OCI-LY7 (cell line): ENCODE results near the gene GNLY.

Experiments used
- EZH2phosphoT487 ChIP-seq: fragments of 200-600 bp; sonication (generic); IDR thresholded peaks from 2 replicates; pipeline ENCODE4 v1.6.1; 2018; ENCODE audit warnings: low read depth, borderline replicate concordance, mild to moderate bottlenecking, mixed run types, antibody characterized with exemption, low read length, moderate library complexity, mixed read lengths
- TF ChIP-seq, protein P1 (sequence below): fragments of 200-600 bp; sonication (generic); conservative IDR thresholded peaks from 2 replicates; pipeline ENCODE4 v1.5.1; 2014; ENCODE audit warnings: mild to moderate bottlenecking, antibody characterized with exemption, low read length, moderate library complexity, mixed read lengths

DNA sequence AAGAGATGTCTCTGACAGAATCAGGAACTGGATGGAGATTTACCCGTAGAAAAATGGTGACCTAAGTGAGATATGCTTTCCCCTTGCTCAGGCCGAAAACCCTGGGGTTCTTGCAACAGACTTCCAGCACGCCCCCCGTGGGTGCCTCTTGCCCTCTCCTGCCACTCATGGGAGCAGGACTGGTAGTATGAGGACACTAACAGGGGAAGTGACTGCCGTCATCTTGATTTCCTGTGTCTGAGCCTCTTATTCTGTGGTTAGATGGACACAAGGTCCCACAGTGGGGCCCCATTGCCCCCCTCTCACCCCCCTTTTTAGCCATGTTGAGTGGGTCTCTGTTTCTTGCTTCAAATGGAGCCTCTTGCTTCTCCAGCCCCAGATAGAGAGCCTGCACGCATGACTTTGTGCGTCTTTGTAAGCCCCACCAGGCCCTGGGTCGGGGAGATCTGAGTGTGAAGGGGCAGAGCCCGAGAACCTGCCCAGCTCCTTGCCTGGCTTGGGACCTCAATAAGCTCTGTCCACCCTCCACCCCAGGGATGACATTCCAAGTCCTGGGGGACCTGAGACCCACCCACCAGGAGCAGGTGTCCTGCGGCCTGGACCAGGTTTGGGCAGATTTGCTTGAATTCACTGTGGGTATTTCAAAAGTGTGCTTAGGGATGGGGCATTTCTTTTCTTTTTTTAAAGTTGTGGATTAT lies 12.6 kb downstream of the GNLY start:
- TF ChIP-seq, protein P1, sequence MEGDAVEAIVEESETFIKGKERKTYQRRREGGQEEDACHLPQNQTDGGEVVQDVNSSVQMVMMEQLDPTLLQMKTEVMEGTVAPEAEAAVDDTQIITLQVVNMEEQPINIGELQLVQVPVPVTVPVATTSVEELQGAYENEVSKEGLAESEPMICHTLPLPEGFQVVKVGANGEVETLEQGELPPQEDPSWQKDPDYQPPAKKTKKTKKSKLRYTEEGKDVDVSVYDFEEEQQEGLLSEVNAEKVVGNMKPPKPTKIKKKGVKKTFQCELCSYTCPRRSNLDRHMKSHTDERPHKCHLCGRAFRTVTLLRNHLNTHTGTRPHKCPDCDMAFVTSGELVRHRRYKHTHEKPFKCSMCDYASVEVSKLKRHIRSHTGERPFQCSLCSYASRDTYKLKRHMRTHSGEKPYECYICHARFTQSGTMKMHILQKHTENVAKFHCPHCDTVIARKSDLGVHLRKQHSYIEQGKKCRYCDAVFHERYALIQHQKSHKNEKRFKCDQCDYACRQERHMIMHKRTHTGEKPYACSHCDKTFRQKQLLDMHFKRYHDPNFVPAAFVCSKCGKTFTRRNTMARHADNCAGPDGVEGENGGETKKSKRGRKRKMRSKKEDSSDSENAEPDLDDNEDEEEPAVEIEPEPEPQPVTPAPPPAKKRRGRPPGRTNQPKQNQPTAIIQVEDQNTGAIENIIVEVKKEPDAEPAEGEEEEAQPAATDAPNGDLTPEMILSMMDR = no peak
- no peak for TF ChIP-seq EZH2phosphoT487
